ENCODE results near the gene CRYL1. TPM values are rescaled to one million over a fixed set of nuclear protein-coding genes. Genes with fewer than 3 reads are reported as not detected.

Gene CRYL1
- total RNA-seq, 1 donor from 2014 or later: 35.4 TPM

GRCh38 chr13:20475927-20476691 is 49.5 kb downstream of the CRYL1 start:
- H3K27ac ChIP-seq: no peak overlapping the region
- no peak for DNase-seq (ENCODE audit: extremely low spot score in 2 of 2)
- intact Hi-C loops (cut with DNase I): no loop called here
- H3K9me3 ChIP-seq: no peaks in the 10 kb centered on the region
- TF ChIP-seq, protein P1, sequence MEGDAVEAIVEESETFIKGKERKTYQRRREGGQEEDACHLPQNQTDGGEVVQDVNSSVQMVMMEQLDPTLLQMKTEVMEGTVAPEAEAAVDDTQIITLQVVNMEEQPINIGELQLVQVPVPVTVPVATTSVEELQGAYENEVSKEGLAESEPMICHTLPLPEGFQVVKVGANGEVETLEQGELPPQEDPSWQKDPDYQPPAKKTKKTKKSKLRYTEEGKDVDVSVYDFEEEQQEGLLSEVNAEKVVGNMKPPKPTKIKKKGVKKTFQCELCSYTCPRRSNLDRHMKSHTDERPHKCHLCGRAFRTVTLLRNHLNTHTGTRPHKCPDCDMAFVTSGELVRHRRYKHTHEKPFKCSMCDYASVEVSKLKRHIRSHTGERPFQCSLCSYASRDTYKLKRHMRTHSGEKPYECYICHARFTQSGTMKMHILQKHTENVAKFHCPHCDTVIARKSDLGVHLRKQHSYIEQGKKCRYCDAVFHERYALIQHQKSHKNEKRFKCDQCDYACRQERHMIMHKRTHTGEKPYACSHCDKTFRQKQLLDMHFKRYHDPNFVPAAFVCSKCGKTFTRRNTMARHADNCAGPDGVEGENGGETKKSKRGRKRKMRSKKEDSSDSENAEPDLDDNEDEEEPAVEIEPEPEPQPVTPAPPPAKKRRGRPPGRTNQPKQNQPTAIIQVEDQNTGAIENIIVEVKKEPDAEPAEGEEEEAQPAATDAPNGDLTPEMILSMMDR (IDR thresholded peaks at IDR 0.05): no peak
- TF ChIP-seq POLR2A (IDR thresholded peaks at IDR 0.05) (no peak), POLR2AphosphoS5 (IDR thresholded peaks at IDR 0.05; ENCODE audit: insufficient read depth in 1 of 2, low read depth in 1 of 2) (peak in 1 of 2 donors; percentile 64)
- H3K36me3 ChIP-seq: no peaks in the 10 kb centered on the region
- H3K27me3 ChIP-seq: no peaks in the 10 kb centered on the region
- no peaks in the 10 kb centered on the region for H3K4me1 ChIP-seq
- H3K4me3 ChIP-seq: no peak overlapping the region

DNA sequence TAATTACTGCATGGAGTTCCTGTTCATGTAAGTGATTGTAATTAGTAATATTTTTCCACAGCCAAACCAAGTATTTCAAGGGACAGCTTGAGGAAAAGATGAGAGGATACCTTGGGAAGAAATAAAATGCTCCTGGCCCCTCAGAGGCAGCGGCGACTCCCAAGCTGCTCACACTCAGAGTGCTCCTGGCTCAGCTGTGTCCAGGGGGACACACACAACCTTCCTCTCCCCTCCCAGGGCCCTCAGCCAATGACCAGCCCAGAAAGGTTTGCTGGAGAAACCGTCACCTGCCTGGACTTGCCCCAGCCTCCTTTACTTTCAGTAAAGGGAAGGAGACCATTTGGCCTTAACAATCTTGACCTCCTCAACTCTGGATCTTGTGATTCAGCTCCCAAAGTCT is 51.1 kb downstream of the CRYL1 start:
- no peaks in the 10 kb centered on the region for H3K36me3 ChIP-seq
- TF ChIP-seq POLR2A (IDR thresholded peaks at IDR 0.05): no peak
- TF ChIP-seq POLR2AphosphoS5 (IDR thresholded peaks at IDR 0.05; ENCODE audit: insufficient read depth in 1 of 2, low read depth in 1 of 2): no peak
- TF ChIP-seq, protein P1 (IDR thresholded peaks at IDR 0.05): no peak
- H3K9me3 ChIP-seq: no peaks in the 10 kb centered on the region
- no peak overlapping the region for H3K27ac ChIP-seq
- intact Hi-C loops (cut with DNase I): no loop called here
- no peaks in the 10 kb centered on the region for H3K27me3 ChIP-seq
- H3K4me3 ChIP-seq: no peak overlapping the region
- no peaks in the 10 kb centered on the region for H3K4me1 ChIP-seq
- no peak for DNase-seq (ENCODE audit: extremely low spot score in 2 of 2)

- H3K27me3 ChIP-seq: no peaks in the 10 kb centered on the region
- no peak overlapping the region for H3K4me3 ChIP-seq
- H3K36me3 ChIP-seq: no peaks in the 10 kb centered on the region
- DNase-seq (ENCODE audit: extremely low spot score in 2 of 2): peak in 1 of 2 donors; percentile 32
- no peaks in the 10 kb centered on the region for H3K4me1 ChIP-seq
- H3K9me3 ChIP-seq: no peaks in the 10 kb centered on the region
- intact Hi-C loops (cut with DNase I): no loop called here
- no peak overlapping the region for H3K27ac ChIP-seq
- TF ChIP-seq POLR2A (IDR thresholded peaks at IDR 0.05) (no peak), POLR2AphosphoS5 (IDR thresholded peaks at IDR 0.05; ENCODE audit: insufficient read depth in 1 of 2, low read depth in 1 of 2) (no peak)
- TF ChIP-seq, protein P1 (IDR thresholded peaks at IDR 0.05): no peak
Measured at GRCh38 chr13:20473888-20474287, 51.8 kb downstream of the CRYL1 start.

- Histone ChIP-seq H3K27ac (no peak overlapping the region), H3K27me3 (no peaks in the 10 kb centered on the region), H3K9me3 (no peaks in the 10 kb centered on the region), H3K4me1 (no peaks in the 10 kb centered on the region), H3K36me3 (no peaks in the 10 kb centered on the region), H3K4me3 (no peak overlapping the region)
- peak in 1 of 2 donors; percentile 25 for DNase-seq (ENCODE audit: extremely low spot score in 2 of 2)
- intact Hi-C loops (cut with DNase I): no loop called here
- TF ChIP-seq POLR2AphosphoS5 (IDR thresholded peaks at IDR 0.05; ENCODE audit: insufficient read depth in 1 of 2, low read depth in 1 of 2) (no peak), POLR2A (IDR thresholded peaks at IDR 0.05) (no peak)
- TF ChIP-seq, protein P1 (IDR thresholded peaks at IDR 0.05): no peak
Measured at GRCh38 chr13:20473139-20473538, 52.5 kb downstream of the CRYL1 start.

- no peaks in the 10 kb centered on the region for H3K4me1 ChIP-seq
- peak in 1 of 2 donors; percentile 64 for DNase-seq (ENCODE audit: extremely low spot score in 2 of 2)
- TF ChIP-seq, protein P1 (IDR thresholded peaks at IDR 0.05): no peak
- H3K27me3 ChIP-seq: no peaks in the 10 kb centered on the region
- intact Hi-C loops (cut with DNase I): no loop called here
- no peak overlapping the region for H3K27ac ChIP-seq
- H3K36me3 ChIP-seq: no peaks in the 10 kb centered on the region
- H3K9me3 ChIP-seq: no peaks in the 10 kb centered on the region
- H3K4me3 ChIP-seq: no peak overlapping the region
Measured at GRCh38 chr13:20472531-20472930, 53.1 kb downstream of the CRYL1 start.

Data from vagina (tissue), 2 donors.